Measurements from ENCODE around the gene ARMC12.

The ARMC12 gene

DNA sequence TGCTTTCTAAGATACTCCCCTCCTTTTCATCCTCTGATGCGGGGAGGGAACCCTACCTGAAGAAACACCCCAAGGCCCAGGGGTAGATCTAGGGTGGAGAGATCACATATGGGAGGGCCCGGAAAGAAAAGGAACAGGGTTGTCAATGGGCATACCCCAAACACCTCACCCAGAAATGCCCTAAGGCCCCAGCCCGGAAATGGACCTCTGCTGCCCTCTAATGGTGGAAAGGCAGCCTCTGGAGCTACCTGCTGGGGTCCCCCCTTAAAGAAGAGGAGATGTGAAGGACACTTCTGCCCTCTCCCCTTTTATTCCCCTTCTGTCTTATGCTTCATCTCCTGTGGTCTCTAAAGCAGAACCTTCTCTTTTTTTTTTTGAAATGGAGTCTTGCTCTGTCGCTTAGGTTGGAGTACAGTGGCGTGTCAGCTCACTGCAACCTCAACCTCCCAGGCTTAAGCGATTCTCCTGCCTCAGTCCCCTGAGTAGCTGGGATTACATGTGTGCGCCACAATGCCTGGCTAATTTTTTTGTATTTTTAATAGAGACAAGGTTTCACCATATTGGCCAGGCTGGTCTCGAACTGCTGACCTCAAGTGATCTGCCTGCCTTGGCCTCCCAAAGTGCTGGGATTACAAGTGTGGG, 458 bp upstream of the ARMC12 start:
- peak; percentile 89 for DNase-seq

DNA sequence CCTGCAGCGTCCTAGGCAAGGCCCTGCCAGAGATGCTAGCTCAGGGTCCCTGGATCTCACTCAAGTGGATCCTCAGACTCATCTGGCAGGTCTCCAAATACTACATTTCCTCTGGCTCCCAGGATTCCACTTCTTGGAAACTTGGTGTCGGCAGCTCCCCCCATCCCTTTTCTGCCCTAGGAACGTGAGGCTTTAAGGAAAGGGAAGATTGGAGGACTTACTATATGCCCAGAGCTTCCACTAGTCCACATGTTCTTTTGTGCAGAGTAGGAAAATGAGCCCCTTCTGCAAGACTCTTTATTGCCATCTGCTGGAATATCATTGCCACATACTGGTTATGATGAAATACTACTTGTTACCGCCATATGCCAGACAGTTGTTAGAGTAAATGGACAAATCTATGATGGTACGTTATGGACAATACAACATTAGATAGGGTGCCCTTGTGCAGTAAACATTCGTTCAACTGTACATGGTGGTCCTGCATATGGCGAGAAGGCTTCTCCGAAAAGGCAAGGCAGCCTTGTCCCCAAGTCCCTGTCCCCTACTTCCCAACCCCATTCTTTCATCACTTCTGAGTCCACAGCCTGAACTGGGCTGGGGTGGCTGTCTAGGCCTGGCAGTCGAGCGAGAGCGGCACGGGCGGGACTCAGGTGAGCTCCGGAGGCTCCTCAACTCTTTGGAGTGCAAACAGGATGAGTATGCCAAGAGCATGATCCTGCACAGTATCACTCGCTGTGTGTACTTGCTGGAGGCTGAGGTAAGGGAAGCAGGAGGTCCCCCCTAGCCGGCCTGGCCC, 780 bp downstream of the ARMC12 start:
- no peak for DNase-seq

- DNase-seq: no peak
Measured at GRCh38 chr6:35739645-35740524, 3.1 kb downstream of the ARMC12 start.

- DNase-seq: no peak
Measured at GRCh38 chr6:35742842-35743241, 6.0 kb downstream of the ARMC12 start.

DNA sequence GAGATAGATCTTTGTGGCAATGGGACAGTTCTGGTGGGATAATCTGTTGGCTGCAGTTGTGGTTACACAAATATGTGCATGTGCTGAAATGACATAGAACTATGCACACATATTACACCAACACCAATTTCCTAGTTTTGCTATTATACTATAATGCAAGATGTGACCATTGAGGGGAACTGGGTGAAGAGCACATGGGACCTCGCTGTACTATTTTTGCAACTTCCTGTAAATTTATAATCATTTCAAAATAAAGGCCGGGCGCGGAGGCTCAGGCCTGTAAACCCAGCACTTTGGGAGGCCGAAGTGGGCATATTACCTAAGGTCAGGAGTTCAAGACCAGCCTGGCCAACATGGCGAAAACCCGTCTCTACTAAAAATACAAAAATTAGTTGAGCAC, 8.7 kb downstream of the ARMC12 start:
- DNase-seq: no peak

DNA sequence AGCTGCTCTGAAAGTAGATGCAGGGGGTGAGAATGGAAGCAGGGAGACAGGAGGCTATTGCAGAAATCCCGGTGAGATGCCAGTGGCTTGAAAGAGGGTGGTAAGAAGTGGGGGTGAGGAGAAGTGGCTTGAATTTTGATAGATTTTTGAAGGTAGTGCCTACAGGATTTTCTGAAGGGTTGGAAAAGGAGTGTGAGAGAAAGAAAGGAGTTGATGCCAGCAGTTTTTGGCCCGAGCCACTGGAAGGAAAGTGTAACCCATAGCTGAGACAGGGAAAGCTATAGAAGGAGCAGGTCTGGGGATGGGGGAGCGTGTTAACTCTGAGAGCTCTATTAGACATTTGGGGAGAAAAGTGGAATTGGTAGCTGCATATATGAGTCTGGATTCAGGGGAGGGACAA, 9.7 kb downstream of the ARMC12 start:
- DNase-seq: no peak

GRCh38 chr6:35747877-35748276, 11.0 kb downstream of the ARMC12 start:
- no peak for DNase-seq

DNA sequence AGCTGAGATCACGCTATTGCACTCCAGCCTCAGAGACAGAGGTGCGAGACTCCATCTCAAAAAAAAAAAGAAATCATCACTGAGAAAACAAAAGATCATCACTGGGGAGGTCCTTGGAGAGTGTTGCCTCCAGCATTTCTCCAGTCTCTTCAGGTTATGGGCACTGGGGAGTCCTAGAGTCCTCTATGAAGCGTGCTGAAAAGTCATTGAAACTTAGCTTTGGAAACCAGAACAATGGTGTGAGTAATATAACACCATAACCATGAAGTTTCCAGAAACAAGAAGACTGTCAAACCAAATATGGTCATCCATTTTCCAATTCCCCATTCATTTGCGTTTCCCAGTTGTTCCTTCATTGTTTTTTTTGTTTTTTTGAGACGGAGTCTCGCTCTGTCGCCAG, 13.7 kb downstream of the ARMC12 start:
- DNase-seq: no peak

GRCh38 chr6:35751594-35751993, 14.8 kb downstream of the ARMC12 start:
- DNase-seq: no peak

DNA sequence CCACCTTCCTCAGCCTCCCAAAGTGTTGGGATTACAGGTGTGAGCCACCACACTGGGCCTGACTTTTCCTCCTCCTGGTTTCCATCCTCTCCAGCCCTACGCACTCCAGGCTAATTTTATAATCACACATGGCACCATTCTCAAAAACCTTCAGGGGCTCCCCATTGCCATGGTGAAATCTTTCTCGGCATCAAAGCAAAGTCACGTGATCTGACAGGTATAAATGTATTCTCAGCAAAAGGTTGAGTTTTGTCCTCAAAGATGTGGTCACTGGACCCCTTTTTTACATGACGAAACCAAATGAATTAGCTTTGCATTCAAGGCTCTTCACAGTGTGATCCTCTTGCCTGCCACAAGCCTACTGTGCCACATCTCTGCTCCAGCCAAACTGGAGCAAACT, 15.5 kb downstream of the ARMC12 start:
- DNase-seq: no peak

- DNase-seq: no peak
Measured at GRCh38 chr6:35754452-35755277, 17.8 kb downstream of the ARMC12 start.

- no peak for DNase-seq
Measured at GRCh38 chr6:35755278-35755924, 18.6 kb downstream of the ARMC12 start.

GRCh38 chr6:35757456-35758123, 20.8 kb downstream of the ARMC12 start:
- DNase-seq: peak; percentile 26

DNA sequence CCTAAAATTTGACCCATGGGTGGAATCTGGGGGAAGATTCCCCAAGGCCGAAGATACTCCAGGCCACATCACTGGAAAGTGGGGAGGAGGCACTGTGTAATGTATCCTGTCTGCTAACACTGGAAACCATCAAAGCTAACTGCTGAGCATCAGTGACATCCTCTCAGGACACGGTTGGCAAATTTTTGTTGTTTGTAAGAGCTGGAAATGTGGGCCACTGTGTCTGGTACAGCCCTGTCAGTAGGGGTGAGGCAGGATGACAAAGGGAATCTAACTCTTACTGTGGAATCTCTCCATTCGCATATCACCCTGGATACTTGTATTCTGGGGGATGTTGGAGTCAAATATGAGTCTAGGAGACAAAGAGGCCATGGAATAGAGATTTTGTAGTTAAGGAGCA, 22.6 kb downstream of the ARMC12 start:
- no peak for DNase-seq

DNA sequence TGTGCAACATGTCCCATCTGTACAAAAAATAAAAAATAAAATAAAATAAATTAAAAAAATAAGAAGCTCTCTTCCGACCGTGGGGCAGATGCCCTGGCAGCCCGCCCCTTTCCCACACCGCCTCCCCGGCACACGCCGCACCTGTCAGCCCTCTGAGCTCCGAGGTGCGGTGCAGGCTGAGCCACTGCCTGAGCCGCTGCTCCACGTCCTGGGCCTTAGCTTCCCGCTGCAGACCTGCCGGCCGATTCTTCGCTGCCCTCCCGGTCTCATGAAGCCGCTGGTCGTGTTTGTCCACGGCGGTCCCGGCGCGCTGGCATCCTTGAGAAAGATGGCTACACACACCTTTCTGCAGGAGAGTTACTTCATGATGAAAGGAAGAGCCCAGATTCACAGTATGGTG, 28.9 kb downstream of the ARMC12 start:
- DNase-seq: no peak

DNA sequence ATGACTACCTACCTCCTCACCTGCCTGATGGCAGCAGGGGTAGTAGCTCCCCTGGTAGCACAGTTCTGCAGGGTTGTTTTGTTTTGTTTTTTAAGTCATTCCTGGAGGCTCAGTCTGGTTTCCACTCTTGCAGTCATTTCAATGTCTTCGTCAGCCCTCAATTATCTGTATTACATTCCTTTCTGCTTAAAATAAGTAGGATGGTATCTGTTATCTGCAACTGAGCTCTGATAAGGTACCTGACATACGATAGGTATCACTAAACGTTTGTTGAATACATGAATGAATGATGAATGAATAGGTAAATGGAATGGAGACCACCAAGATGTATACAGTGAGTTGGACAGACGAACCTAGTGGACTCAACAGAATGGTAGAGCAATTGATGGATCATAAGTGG, 32.4 kb downstream of the ARMC12 start:
- DNase-seq: no peak

DNA sequence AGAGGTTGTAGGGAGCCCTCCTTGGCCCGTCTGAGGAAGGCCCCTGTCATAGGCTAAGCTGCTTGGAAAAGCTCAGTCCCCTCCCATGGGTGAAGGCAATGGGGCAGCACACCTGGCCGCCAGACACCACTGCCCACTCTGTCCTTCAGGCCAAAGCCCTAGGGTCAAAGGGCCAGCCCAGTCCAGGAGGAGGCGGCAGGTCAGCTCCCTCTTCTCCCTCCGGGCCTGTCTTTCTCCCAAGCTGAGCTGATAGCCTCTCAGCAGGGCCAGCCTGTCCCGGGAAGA, 34.5 kb downstream of the ARMC12 start:
- no peak for DNase-seq

DNA sequence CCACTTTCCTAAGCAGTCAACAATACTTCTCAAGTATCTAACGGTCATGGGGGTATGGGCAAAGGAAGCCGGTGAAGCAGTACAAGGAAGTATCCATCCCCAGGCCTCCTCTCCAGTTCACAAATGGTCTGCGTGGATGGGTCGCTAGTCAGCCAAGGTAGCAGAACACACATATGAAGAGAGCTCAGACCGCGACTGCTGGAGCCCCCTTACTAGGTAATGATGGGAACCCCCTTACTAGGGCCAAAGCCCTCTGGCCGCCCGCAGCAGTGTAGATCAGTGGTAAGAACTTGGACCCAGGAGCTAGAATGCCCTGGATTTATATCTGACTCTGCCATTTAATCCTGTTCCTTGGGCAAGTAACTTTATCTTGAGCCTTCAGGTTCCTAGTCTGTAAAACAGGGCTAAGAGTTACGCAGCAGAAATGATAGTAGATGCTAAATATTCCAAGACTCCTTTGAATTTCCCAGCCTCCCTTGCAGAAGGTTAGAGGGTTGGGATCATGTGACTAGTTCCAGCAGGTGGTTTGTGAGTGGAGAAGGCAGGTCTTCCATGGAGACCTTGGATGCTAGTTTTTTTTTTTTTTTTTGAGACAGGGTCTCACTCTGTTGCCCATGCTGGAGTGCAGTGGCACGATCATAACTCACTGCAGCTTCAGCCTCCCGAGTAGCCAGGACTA, 37.4 kb downstream of the ARMC12 start:
- no peak for DNase-seq

DNA sequence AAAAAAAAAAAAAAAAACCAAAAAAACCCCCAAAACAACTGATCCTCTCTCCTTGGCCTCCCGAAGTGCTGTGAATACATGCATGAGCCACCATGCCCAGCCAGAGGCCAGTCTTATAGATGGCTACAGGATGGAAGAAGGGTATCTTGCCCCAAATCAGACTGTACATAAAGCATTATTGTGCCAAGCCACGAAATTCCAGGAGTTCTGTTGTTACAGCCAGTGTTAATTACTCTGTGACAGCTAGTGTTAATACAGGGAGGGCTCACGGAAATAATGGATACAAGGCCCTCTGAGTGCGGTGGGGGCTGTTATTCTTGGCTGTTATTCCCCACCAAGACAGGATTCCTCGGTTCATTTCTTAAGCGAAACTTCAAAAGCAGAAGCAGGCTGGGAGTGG, 38.2 kb downstream of the ARMC12 start:
- DNase-seq: no peak

- DNase-seq: peak; percentile 5
Measured at GRCh38 chr6:35776364-35777215, 39.8 kb downstream of the ARMC12 start, which contains the start of gene CLPSL2. Gene CLPSL2 (plus strand): TSS chr6:35776598. CDS start chr6:35776619, 21 bp downstream.
